Lung (tissue), 12 donors: ENCODE data around the gene ATG4D. TPM values are rescaled to one million over a fixed set of nuclear protein-coding genes. Genes with fewer than 3 reads are reported as not detected.

Experiments
- ATAC-seq: fragments of 200-7000 bp; cut with Tn5 transposase; one replicate; pipeline ENCODE4 v1.9.1; 2020; ENCODE audit warnings: moderate number of reproducible peaks; ENCODE audit not compliant: insufficient read depth, low FRiP score
- DNase-seq, 3 donors: peaks; one replicate each; pipeline ENCODE4 v3.0.0-alpha.2; 2013 to 2017
- H3K27ac ChIP-seq, 2 donors: one replicate each; pipeline ENCODE4 v1.5.1; 2013; ENCODE audit warnings: mild to moderate bottlenecking in 2 of 2, moderate library complexity in 2 of 2, control low read depth in 1 of 2, inconsistent platforms in 1 of 2, low read depth in 1 of 2, low read length in 1 of 2
- H3K27me3 ChIP-seq, 3 donors: one replicate each; pipeline ENCODE4 v1.5.1; 2013; ENCODE audit warnings: low read length in 2 of 3; ENCODE audit not compliant: control insufficient read depth in 3 of 3, insufficient read depth in 3 of 3
- H3K36me3 ChIP-seq, 4 donors: one replicate each; pipeline ENCODE4 v1.5.1; 2013; ENCODE audit warnings: low read length in 4 of 4, mild to moderate bottlenecking in 1 of 4, moderate library complexity in 1 of 4; ENCODE audit not compliant: control insufficient read depth in 4 of 4, insufficient read depth in 4 of 4
- H3K4me1 ChIP-seq, 5 donors: one replicate each; pipeline ENCODE4 v1.5.1; 2013; ENCODE audit warnings: low read length in 5 of 5, mild to moderate bottlenecking in 2 of 5, moderate library complexity in 1 of 5; ENCODE audit not compliant: control insufficient read depth in 5 of 5, insufficient read depth in 5 of 5
- H3K4me3 ChIP-seq: one replicate; pipeline ENCODE4 v1.5.1; 2013; ENCODE audit warnings: mild to moderate bottlenecking, control low read depth, moderate library complexity
- H3K9ac ChIP-seq, 2 donors: one replicate each; pipeline ENCODE4 v1.5.1; 2013; ENCODE audit warnings: low read length in 2 of 2, control low read depth in 1 of 2; ENCODE audit not compliant: insufficient read depth in 1 of 2
- H3K9me3 ChIP-seq, 4 donors: one replicate each; pipeline ENCODE4 v1.5.1; 2013; ENCODE audit warnings: low read length in 3 of 4, mild to moderate bottlenecking in 1 of 4, moderate library complexity in 1 of 4; ENCODE audit not compliant: control insufficient read depth in 4 of 4, insufficient read depth in 3 of 4
- WGBS, 2 donors: extraction: QIAGEN DNeasy Blood & Tissue Kit; methylation state at CpG; one replicate each; pipeline ENCODE4 v1.1.7; 2013; 5-methylcytosine and 5-hydroxymethylcytosine counted together
- polyA plus RNA-seq, 2 donors: library from polyadenylated mRNA; stranded (reverse); fragments of 200-250 nt; gene quantifications; one replicate each; pipeline ENCODE4 v1.2.1, GENCODE V29; 2013
- total RNA-seq, 2 donors: library from RNA; depleted of rRNA in 1 of 2; stranded (reverse); fragments of >200 nt in 1 of 2; gene quantifications; one replicate each; pipeline ENCODE4 v1.2.1, GENCODE V29; 2014 to 2021
- TF ChIP-seq, protein P1 (sequence below): IDR thresholded peaks from 2 replicates; pipeline ENCODE4 v1.5.1; 2012; ENCODE audit warnings: mild to moderate bottlenecking; ENCODE audit errors: control extremely low read depth, extremely low read depth
- donor health status: control.
- donor health status: control.
- donor health status: Bipolar disorder and iron deficiency.
- donor health status: healthy.
- donor health status: DM: yes; HTN: yes; CAD: no.

The ATG4D gene
- total and polyA plus RNA-seq, 4 donors = 13.4 to 34.0 (median 27.4) TPM

DNA sequence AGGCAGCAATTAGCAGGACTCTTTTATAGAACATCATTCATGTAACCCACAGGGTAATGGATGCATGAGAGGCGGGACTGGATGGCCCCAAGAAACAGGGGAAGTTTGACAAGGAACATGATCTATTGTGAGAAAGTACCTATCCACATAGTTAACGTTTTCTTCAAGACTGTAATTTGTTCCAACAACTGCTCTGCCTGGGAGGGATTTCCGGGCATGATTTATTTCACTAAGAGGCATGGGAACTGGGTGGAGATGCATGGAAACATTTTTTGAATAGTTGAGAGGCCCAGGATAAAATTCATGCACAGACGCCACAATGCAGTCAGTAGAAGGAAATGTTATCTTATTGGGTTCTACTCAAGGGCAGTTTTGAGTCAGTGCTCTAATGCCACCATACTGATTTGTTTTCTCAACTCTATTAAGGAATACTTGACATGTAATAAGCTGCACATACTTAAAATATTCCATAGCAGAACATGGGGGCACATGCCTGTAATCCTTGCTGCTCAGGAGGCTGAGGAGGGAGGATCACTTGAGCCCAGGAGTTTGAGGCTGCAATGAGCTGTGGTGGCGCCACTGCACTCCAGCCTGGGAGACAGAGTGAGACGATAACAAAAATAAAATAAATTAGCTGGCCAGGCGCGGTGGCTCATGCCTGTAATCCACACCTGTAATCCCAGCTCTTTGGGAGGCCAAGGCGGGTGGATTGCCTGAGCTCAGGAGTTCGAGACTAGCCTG is 9.9 kb upstream of the ATG4D start:
- no peak overlapping the region for H3K4me3 ChIP-seq

DNA sequence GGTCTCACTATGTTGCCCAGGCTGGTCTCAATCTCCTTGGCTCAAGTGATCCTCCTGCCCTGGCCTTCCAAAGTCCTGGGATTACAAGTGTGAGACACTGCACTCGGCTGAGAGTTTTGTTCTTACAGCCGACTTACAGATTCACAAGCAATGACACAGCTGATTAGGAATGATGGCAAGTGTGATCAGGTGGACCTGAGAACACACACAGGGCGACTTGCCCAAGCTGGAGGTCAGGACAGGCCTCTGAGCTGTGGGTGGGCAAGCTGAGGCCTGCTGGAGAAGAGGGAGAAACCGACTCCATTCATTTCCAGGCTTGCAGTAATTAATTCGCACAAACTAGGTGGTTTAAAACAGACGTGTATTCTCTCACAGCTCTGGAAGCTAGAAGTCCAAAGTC is 8.1 kb upstream of the ATG4D start:
- TF ChIP-seq, protein P1, sequence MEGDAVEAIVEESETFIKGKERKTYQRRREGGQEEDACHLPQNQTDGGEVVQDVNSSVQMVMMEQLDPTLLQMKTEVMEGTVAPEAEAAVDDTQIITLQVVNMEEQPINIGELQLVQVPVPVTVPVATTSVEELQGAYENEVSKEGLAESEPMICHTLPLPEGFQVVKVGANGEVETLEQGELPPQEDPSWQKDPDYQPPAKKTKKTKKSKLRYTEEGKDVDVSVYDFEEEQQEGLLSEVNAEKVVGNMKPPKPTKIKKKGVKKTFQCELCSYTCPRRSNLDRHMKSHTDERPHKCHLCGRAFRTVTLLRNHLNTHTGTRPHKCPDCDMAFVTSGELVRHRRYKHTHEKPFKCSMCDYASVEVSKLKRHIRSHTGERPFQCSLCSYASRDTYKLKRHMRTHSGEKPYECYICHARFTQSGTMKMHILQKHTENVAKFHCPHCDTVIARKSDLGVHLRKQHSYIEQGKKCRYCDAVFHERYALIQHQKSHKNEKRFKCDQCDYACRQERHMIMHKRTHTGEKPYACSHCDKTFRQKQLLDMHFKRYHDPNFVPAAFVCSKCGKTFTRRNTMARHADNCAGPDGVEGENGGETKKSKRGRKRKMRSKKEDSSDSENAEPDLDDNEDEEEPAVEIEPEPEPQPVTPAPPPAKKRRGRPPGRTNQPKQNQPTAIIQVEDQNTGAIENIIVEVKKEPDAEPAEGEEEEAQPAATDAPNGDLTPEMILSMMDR = no peak
- H3K27ac ChIP-seq = no peak overlapping the region
- no peaks in the 10 kb centered on the region for H3K36me3 ChIP-seq
- peaks cover 0 to 2% (median 2%) of the 10 kb centered on the region in 3 donors for H3K27me3 ChIP-seq
- no peaks in the 10 kb centered on the region for H3K9me3 ChIP-seq
- H3K4me1 ChIP-seq = peaks cover 0 to 2% (median 0%) of the 10 kb centered on the region in 5 donors
- ATAC-seq (no peak), DNase-seq (no peak)
- 77 to 85% methylated on average over 6 of the region's 6 CpGs for WGBS, 2 donors
- no peak overlapping the region for H3K9ac ChIP-seq
- no peak overlapping the region for H3K4me3 ChIP-seq

More for the DNA sequence above, 9.9 kb upstream of the ATG4D start:
- H3K9me3 ChIP-seq = no peaks in the 10 kb centered on the region
- TF ChIP-seq, protein P1 = no peak
- DNase-seq (no peak), ATAC-seq (no peak)
- H3K36me3 ChIP-seq = no peaks in the 10 kb centered on the region
- H3K27ac ChIP-seq = no peak overlapping the region
- no peak overlapping the region for H3K9ac ChIP-seq
- 67 to 73% methylated on average over 10 of the region's 10 CpGs for WGBS, 2 donors
- H3K4me1 ChIP-seq = peaks cover 0 to 2% (median 0%) of the 10 kb centered on the region in 5 donors
- peaks cover 0 to 2% (median 2%) of the 10 kb centered on the region in 3 donors for H3K27me3 ChIP-seq

DNA sequence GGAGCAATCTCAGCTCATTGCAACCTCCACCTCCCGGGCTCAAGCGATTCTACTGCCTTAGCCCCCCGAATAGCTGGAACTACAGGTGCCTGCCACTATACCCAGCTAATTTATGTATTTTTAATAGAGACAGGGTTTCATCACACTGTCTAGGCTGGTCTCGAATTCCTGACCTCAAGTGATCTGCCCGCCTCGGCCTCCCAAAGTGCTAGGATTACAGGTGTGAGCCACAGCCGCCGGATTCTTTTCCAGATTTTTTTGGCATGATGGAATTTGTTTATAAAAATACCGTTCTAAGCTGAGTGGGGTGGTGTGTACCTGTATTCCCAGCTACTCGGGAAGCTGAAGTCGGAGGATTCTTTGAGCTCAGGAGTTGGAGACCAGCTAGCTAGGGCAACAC is 6.0 kb upstream of the ATG4D start:
- no peaks in the 10 kb centered on the region for H3K9me3 ChIP-seq
- no peak overlapping the region for H3K9ac ChIP-seq
- H3K4me1 ChIP-seq = peaks cover 0 to 2% (median 0%) of the 10 kb centered on the region in 5 donors
- no peaks in the 10 kb centered on the region for H3K36me3 ChIP-seq
- no peak for ATAC-seq
- peaks cover 0 to 2% (median under 1%) of the 10 kb centered on the region in 3 donors for H3K27me3 ChIP-seq
- 65 to 86% methylated on average over 11 of the region's 11 CpGs for WGBS, 2 donors
- DNase-seq = no peak
- H3K4me3 ChIP-seq = no peak overlapping the region
- H3K27ac ChIP-seq = no peak overlapping the region
- TF ChIP-seq, protein P1 = no peak
